ENCODE measurements around the gene CYTL1.

CYTL1 gene

GRCh38 chr4:5043579-5043978 is 24.3 kb upstream of the CYTL1 start:
- H3K4me3 ChIP-seq: no peak overlapping the region
- in situ Hi-C loops (cut with MboI; ENCODE audit: low sequenced_read_pairs): no loop called here
- H3K4me1 ChIP-seq: no peaks in the 10 kb centered on the region
- no peak for DNase-seq (ENCODE audit: low spot score in 2 of 2)
- no peaks in the 10 kb centered on the region for H3K36me3 ChIP-seq (replicated peaks)
- no peaks in the 10 kb centered on the region for H3K9me3 ChIP-seq
- no peaks in the 10 kb centered on the region for H3K27me3 ChIP-seq (ENCODE audit: low read depth)

- H3K4me1 ChIP-seq: no peaks in the 10 kb centered on the region
- DNase-seq (ENCODE audit: low spot score in 2 of 2): no peak
- in situ Hi-C loops (cut with MboI; ENCODE audit: low sequenced_read_pairs): no loop called here
Measured at GRCh38 chr4:5041699-5042098, 22.4 kb upstream of the CYTL1 start.

GRCh38 chr4:5040856-5041620 is 21.8 kb upstream of the CYTL1 start:
- no peaks in the 10 kb centered on the region for H3K9me3 ChIP-seq
- H3K36me3 ChIP-seq (replicated peaks): no peaks in the 10 kb centered on the region
- no peak for DNase-seq (ENCODE audit: low spot score in 2 of 2)
- in situ Hi-C loops (cut with MboI; ENCODE audit: low sequenced_read_pairs): no loop called here
- no peak overlapping the region for H3K4me3 ChIP-seq
- H3K27me3 ChIP-seq (ENCODE audit: low read depth): no peaks in the 10 kb centered on the region
- no peaks in the 10 kb centered on the region for H3K4me1 ChIP-seq

More at GRCh38 chr4:5041699-5042098, 22.4 kb upstream of the CYTL1 start:
- Histone ChIP-seq H3K4me3 (no peak overlapping the region), H3K36me3 (replicated peaks) (no peaks in the 10 kb centered on the region), H3K27me3 (ENCODE audit: low read depth) (no peaks in the 10 kb centered on the region), H3K9me3 (no peaks in the 10 kb centered on the region)

GRCh38 chr4:5039800-5040199 is 20.5 kb upstream of the CYTL1 start:
- Histone ChIP-seq H3K27me3 (ENCODE audit: low read depth) (no peaks in the 10 kb centered on the region), H3K4me1 (no peaks in the 10 kb centered on the region), H3K4me3 (no peak overlapping the region), H3K9me3 (no peaks in the 10 kb centered on the region), H3K36me3 (replicated peaks) (no peaks in the 10 kb centered on the region)
- DNase-seq (ENCODE audit: low spot score in 2 of 2): no peak
- in situ Hi-C loops (cut with MboI; ENCODE audit: low sequenced_read_pairs): no loop called here

- no peaks in the 10 kb centered on the region for H3K27me3 ChIP-seq (ENCODE audit: low read depth)
- H3K36me3 ChIP-seq (replicated peaks): no peaks in the 10 kb centered on the region
- in situ Hi-C loops (cut with MboI; ENCODE audit: low sequenced_read_pairs): no loop called here
- no peaks in the 10 kb centered on the region for H3K9me3 ChIP-seq
- no peaks in the 10 kb centered on the region for H3K4me1 ChIP-seq
- DNase-seq (ENCODE audit: low spot score in 2 of 2): no peak
- no peak overlapping the region for H3K4me3 ChIP-seq
Measured at GRCh38 chr4:5037553-5038551, 18.6 kb upstream of the CYTL1 start.

- Histone ChIP-seq H3K27me3 (ENCODE audit: low read depth) (no peaks in the 10 kb centered on the region), H3K9me3 (no peaks in the 10 kb centered on the region), H3K4me1 (no peaks in the 10 kb centered on the region), H3K4me3 (no peak overlapping the region), H3K36me3 (replicated peaks) (no peaks in the 10 kb centered on the region)
- in situ Hi-C loops (cut with MboI; ENCODE audit: low sequenced_read_pairs): no loop called here
- no peak for DNase-seq (ENCODE audit: low spot score in 2 of 2)
Measured at GRCh38 chr4:5036239-5036638, 17.0 kb upstream of the CYTL1 start.

- no peak for DNase-seq (ENCODE audit: low spot score in 2 of 2)
Measured at GRCh38 chr4:5034206-5034605, 14.9 kb upstream of the CYTL1 start.

GRCh38 chr4:5033281-5033841 is 14.1 kb upstream of the CYTL1 start:
- DNase-seq (ENCODE audit: low spot score in 2 of 2): no peak
- Histone ChIP-seq H3K36me3 (replicated peaks) (no peaks in the 10 kb centered on the region), H3K4me1 (no peaks in the 10 kb centered on the region), H3K9me3 (no peaks in the 10 kb centered on the region), H3K4me3 (no peak overlapping the region), H3K27me3 (ENCODE audit: low read depth) (no peaks in the 10 kb centered on the region)
- in situ Hi-C loops (cut with MboI; ENCODE audit: low sequenced_read_pairs): no loop called here

More at GRCh38 chr4:5034206-5034605, 14.9 kb upstream of the CYTL1 start:
- H3K9me3 ChIP-seq: no peaks in the 10 kb centered on the region
- H3K4me3 ChIP-seq: no peak overlapping the region
- no peaks in the 10 kb centered on the region for H3K27me3 ChIP-seq (ENCODE audit: low read depth)
- H3K4me1 ChIP-seq: no peaks in the 10 kb centered on the region
- no peaks in the 10 kb centered on the region for H3K36me3 ChIP-seq (replicated peaks)
- in situ Hi-C loops (cut with MboI; ENCODE audit: low sequenced_read_pairs): no loop called here

GRCh38 chr4:5032813-5033212 is 13.6 kb upstream of the CYTL1 start:
- no peaks in the 10 kb centered on the region for H3K36me3 ChIP-seq (replicated peaks)
- in situ Hi-C loops (cut with MboI; ENCODE audit: low sequenced_read_pairs): no loop called here
- H3K4me3 ChIP-seq: no peak overlapping the region
- no peak for DNase-seq (ENCODE audit: low spot score in 2 of 2)
- H3K27me3 ChIP-seq (ENCODE audit: low read depth): no peaks in the 10 kb centered on the region
- no peaks in the 10 kb centered on the region for H3K4me1 ChIP-seq
- no peaks in the 10 kb centered on the region for H3K9me3 ChIP-seq

- in situ Hi-C loops (cut with MboI; ENCODE audit: low sequenced_read_pairs): no loop called here
- H3K4me1 ChIP-seq: no peaks in the 10 kb centered on the region
- no peak for DNase-seq (ENCODE audit: low spot score in 2 of 2)
Measured at GRCh38 chr4:5030927-5031326, 11.7 kb upstream of the CYTL1 start.

GRCh38 chr4:5030221-5030620 is 11.0 kb upstream of the CYTL1 start:
- no peaks in the 10 kb centered on the region for H3K9me3 ChIP-seq
- DNase-seq (ENCODE audit: low spot score in 2 of 2): no peak
- H3K36me3 ChIP-seq (replicated peaks): no peaks in the 10 kb centered on the region
- H3K27me3 ChIP-seq (ENCODE audit: low read depth): no peaks in the 10 kb centered on the region
- H3K4me3 ChIP-seq: no peak overlapping the region
- in situ Hi-C loops (cut with MboI; ENCODE audit: low sequenced_read_pairs): no loop called here
- H3K4me1 ChIP-seq: no peaks in the 10 kb centered on the region

More at GRCh38 chr4:5030927-5031326, 11.7 kb upstream of the CYTL1 start:
- H3K9me3 ChIP-seq: no peaks in the 10 kb centered on the region
- no peaks in the 10 kb centered on the region for H3K27me3 ChIP-seq (ENCODE audit: low read depth)
- no peaks in the 10 kb centered on the region for H3K36me3 ChIP-seq (replicated peaks)
- no peak overlapping the region for H3K4me3 ChIP-seq

GRCh38 chr4:5029447-5029846 is 10.2 kb upstream of the CYTL1 start:
- in situ Hi-C loops (cut with MboI; ENCODE audit: low sequenced_read_pairs): no loop called here
- H3K4me1 ChIP-seq: no peaks in the 10 kb centered on the region
- no peaks in the 10 kb centered on the region for H3K27me3 ChIP-seq (ENCODE audit: low read depth)

GRCh38 chr4:5028480-5028879 is 9.2 kb upstream of the CYTL1 start:
- Histone ChIP-seq H3K4me1 (no peaks in the 10 kb centered on the region), H3K4me3 (no peak overlapping the region), H3K27me3 (ENCODE audit: low read depth) (no peaks in the 10 kb centered on the region), H3K9me3 (no peaks in the 10 kb centered on the region), H3K36me3 (replicated peaks) (no peaks in the 10 kb centered on the region)
- in situ Hi-C loops (cut with MboI; ENCODE audit: low sequenced_read_pairs): no loop called here
- DNase-seq (ENCODE audit: low spot score in 2 of 2): no peak

More at GRCh38 chr4:5029447-5029846, 10.2 kb upstream of the CYTL1 start:
- Histone ChIP-seq H3K36me3 (replicated peaks) (no peaks in the 10 kb centered on the region), H3K9me3 (no peaks in the 10 kb centered on the region), H3K4me3 (no peak overlapping the region)
- no peak for DNase-seq (ENCODE audit: low spot score in 2 of 2)

GRCh38 chr4:5027346-5027745 is 8.1 kb upstream of the CYTL1 start:
- Histone ChIP-seq H3K27me3 (ENCODE audit: low read depth) (no peaks in the 10 kb centered on the region), H3K4me3 (no peak overlapping the region), H3K36me3 (replicated peaks) (no peaks in the 10 kb centered on the region), H3K9me3 (no peaks in the 10 kb centered on the region), H3K4me1 (no peaks in the 10 kb centered on the region)
- no peak for DNase-seq (ENCODE audit: low spot score in 2 of 2)
- in situ Hi-C loops (cut with MboI; ENCODE audit: low sequenced_read_pairs): no loop called here
